Esophagus squamous epithelium (tissue), 5 donors: ENCODE results near the gene SLCO6A1. TPM values are rescaled to one million over a fixed set of nuclear protein-coding genes. Genes with fewer than 3 reads are reported as not detected.
A peak's percentile ranks its signal among the peaks of the same experiment; 100 is the strongest.

Experiments
- DNase-seq: peaks from one replicate; lab custom pipeline; 2025; lab: John Stamatoyannopoulos, UW
- H3K27ac ChIP-seq, 4 donors: fragments of 200-600 bp; sonication (generic); one replicate each; pipeline ENCODE4 v1.5.1; 2016 to 2019; ENCODE audit warnings: mild to moderate bottlenecking in 1 of 4
- H3K27me3 ChIP-seq, 4 donors: fragments of 200-600 bp; sonication (generic); 1 replicate in 3 of 4; 2 replicates in 1 of 4; pipeline versions ENCODE4 v1.5.1 to v1.6.0; 2017 to 2021; ENCODE audit warnings: antibody characterized with exemption in 1 of 4
- H3K36me3 ChIP-seq, 3 donors: fragments of 200-600 bp; sonication (generic); one replicate each; pipeline ENCODE4 v1.5.1; 2016 to 2019
- H3K4me1 ChIP-seq, 3 donors: fragments of 200-600 bp; sonication (generic); one replicate each; pipeline ENCODE4 v1.5.1; 2017 to 2019
- H3K4me3 ChIP-seq, 4 donors: fragments of 200-600 bp; sonication (generic); 1 replicate in 3 of 4; 2 replicates in 1 of 4; pipeline ENCODE4 v1.5.1; 2016 to 2019; ENCODE audit warnings: mild to moderate bottlenecking in 2 of 4, moderate library complexity in 1 of 4
- H3K9me3 ChIP-seq, 3 donors: fragments of 200-600 bp; sonication (generic); one replicate each; pipeline ENCODE4 v1.5.1; 2016 to 2019
- CTCF ChIP-seq, 6 experiments: fragments of 450-650 bp in 4 of 6; fragments of 200-600 bp in 2 of 6; sonication (generic) in 2 of 6; IDR thresholded peaks; one replicate each; pipeline ENCODE4 v1.5.1; 2016 to 2019; ENCODE audit warnings: antibody characterized with exemption in 6 of 6, mild to moderate bottlenecking in 4 of 6, moderate library complexity in 4 of 6
- POLR2A ChIP-seq, 4 donors: fragments of 450-650 bp; IDR thresholded peaks; one replicate each; pipeline ENCODE4 v1.6.1; 2017; ENCODE audit warnings: antibody characterized with exemption in 4 of 4, mild to moderate bottlenecking in 4 of 4, moderate library complexity in 3 of 4
- WGBS, 2 donors: methylation state at CpG; one replicate each; pipeline ENCODE4 v1.1.5; 2018; 5-methylcytosine and 5-hydroxymethylcytosine counted together
- intact Hi-C: fragments of 100-400 bp; cut with DNase I; formaldehyde crosslinking; loops from one replicate; pipeline ENCODE4 v1.15.0; 2022
- total RNA-seq, 4 donors: library from RNA; depleted of rRNA; stranded (reverse); fragments of >200 nt; gene quantifications; one replicate each; pipeline ENCODE4 v1.1.0, GENCODE V29; 2016
- donor health status: DM: yes; HTN: yes; CAD: no.

The SLCO6A1 gene
- total RNA-seq, 4 donors from 2014 or later = not detected

- TF ChIP-seq POLR2A (IDR thresholded peaks at IDR 0.05) (no peak), CTCF (IDR thresholded peaks at IDR 0.05) (no peak)
- Histone ChIP-seq H3K4me3 (no peak overlapping the region), H3K4me1 (no peaks in the 10 kb centered on the region), H3K9me3 (no peaks in the 10 kb centered on the region), H3K36me3 (no peaks in the 10 kb centered on the region), H3K27ac (no peak overlapping the region), H3K27me3 (no peaks in the 10 kb centered on the region)
- intact Hi-C loops = loop anchor here (10.0 kb wide), 1 partner anchor 685 kb away; no protein-coding TSS in a partner anchor
- 65 to 68% methylated on average over 5 of the region's 5 CpGs for WGBS, 2 donors
- no peak for DNase-seq
Observed at GRCh38 chr5:102539996-102540728, 41.4 kb upstream of the SLCO6A1 start.

- H3K9me3 ChIP-seq = no peaks in the 10 kb centered on the region
- no peak overlapping the region for H3K27ac ChIP-seq
- no peaks in the 10 kb centered on the region for H3K27me3 ChIP-seq
- H3K36me3 ChIP-seq = no peaks in the 10 kb centered on the region
- WGBS, 2 donors = 56 to 80% methylated on average over 1 of the region's 1 CpG
- DNase-seq = no peak
- TF ChIP-seq POLR2A (IDR thresholded peaks at IDR 0.05) (no peak), CTCF (IDR thresholded peaks at IDR 0.05) (no peak)
- no peak overlapping the region for H3K4me3 ChIP-seq
- H3K4me1 ChIP-seq = no peaks in the 10 kb centered on the region
- intact Hi-C loops = loop anchor here (10.0 kb wide), 1 partner anchor 685 kb away; no protein-coding TSS in a partner anchor
Observed at GRCh38 chr5:102539562-102539961, 40.8 kb upstream of the SLCO6A1 start.

- intact Hi-C loops = loop anchor here (10.0 kb wide), 1 partner anchor 688 kb away; no protein-coding TSS in a partner anchor
Observed at GRCh38 chr5:102537011-102537410, 38.2 kb upstream of the SLCO6A1 start.

DNA sequence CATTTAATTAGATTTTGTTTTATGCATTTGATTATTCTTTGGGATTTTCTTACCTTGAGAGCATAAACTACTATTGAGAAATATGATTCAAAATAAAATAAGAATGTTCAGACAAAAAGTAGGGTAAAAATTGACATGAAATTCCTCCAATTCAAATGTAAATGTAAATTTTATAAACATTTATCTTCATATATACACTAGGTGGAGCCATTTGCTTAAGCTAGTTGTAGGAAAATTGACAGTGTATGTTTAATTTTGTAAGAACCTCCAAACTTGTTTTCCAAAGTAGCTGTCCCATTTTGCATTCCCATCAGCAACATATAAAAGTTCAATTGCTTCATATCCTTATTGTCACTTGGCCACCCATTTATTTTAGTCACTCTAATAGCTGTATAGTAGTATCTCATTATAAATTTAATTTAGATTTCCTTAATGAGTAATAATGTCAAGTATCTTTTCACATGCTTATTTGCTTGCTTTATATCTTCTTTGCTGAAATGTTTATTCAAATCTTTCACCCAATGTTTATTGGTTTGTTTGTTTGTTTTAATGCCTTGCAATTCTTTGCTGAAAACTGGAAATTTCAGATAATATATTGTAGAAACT is 37.6 kb upstream of the SLCO6A1 start:
- intact Hi-C loops = loop anchor here (10.0 kb wide), 1 partner anchor 688 kb away; no protein-coding TSS in a partner anchor

More at GRCh38 chr5:102537011-102537410, 38.2 kb upstream of the SLCO6A1 start:
- no peaks in the 10 kb centered on the region for H3K36me3 ChIP-seq
- H3K27me3 ChIP-seq = no peaks in the 10 kb centered on the region
- H3K27ac ChIP-seq = no peak overlapping the region
- no peak for TF ChIP-seq POLR2A (IDR thresholded peaks at IDR 0.05)
- TF ChIP-seq CTCF (IDR thresholded peaks at IDR 0.05) = no peak
- WGBS, 2 donors = 31 to 55% methylated on average over 1 of the region's 1 CpG
- no peak overlapping the region for H3K4me3 ChIP-seq
- no peak for DNase-seq
- no peaks in the 10 kb centered on the region for H3K4me1 ChIP-seq
- no peaks in the 10 kb centered on the region for H3K9me3 ChIP-seq

More for the DNA sequence above, 37.6 kb upstream of the SLCO6A1 start:
- no peak overlapping the region for H3K27ac ChIP-seq
- no peaks in the 10 kb centered on the region for H3K36me3 ChIP-seq
- H3K9me3 ChIP-seq = no peaks in the 10 kb centered on the region
- no peaks in the 10 kb centered on the region for H3K27me3 ChIP-seq
- no peak overlapping the region for H3K4me3 ChIP-seq
- H3K4me1 ChIP-seq = no peaks in the 10 kb centered on the region
- DNase-seq = no peak
- TF ChIP-seq CTCF (IDR thresholded peaks at IDR 0.05) = peak in 3 of 6 experiments; percentile 11 to 34 (median 15)
- TF ChIP-seq POLR2A (IDR thresholded peaks at IDR 0.05) = no peak
